Duodenal mucosa (tissue), 2 donors: ENCODE data around the gene WNT1.

Source experiments
- H3K27ac ChIP-seq: one replicate; pipeline ENCODE4 v1.7.0; 2013; ENCODE audit warnings: low read depth, low read length
- H3K27me3 ChIP-seq, 2 donors: one replicate each; pipeline ENCODE4 v1.7.0; 2013; ENCODE audit warnings: low read length in 2 of 2, control low read depth in 1 of 2; ENCODE audit not compliant: insufficient read depth in 2 of 2, control insufficient read depth in 1 of 2
- H3K36me3 ChIP-seq, 2 donors: one replicate each; pipeline ENCODE4 v1.7.0; 2013; ENCODE audit warnings: low read length in 2 of 2, control low read depth in 1 of 2; ENCODE audit not compliant: insufficient read depth in 2 of 2, control insufficient read depth in 1 of 2
- H3K4me1 ChIP-seq, 2 donors: one replicate each; pipeline ENCODE4 v1.7.0; 2013; ENCODE audit warnings: low read length in 2 of 2, control low read depth in 1 of 2; ENCODE audit not compliant: insufficient read depth in 2 of 2, control insufficient read depth in 1 of 2
- H3K4me3 ChIP-seq, 2 donors: one replicate each; pipeline ENCODE4 v1.7.0; 2013; ENCODE audit warnings: low read length in 2 of 2, low read depth in 1 of 2
- H3K9ac ChIP-seq, 2 donors: one replicate each; pipeline ENCODE4 v1.7.0; 2013; ENCODE audit warnings: low read length in 2 of 2, low read depth in 1 of 2
- H3K9me3 ChIP-seq, 2 donors: one replicate each; pipeline ENCODE4 v1.7.0; 2013; ENCODE audit warnings: low read length in 2 of 2, control low read depth in 1 of 2; ENCODE audit not compliant: control insufficient read depth in 1 of 2

WNT1 gene

GRCh38 chr12:48958049-48958388 is 20.1 kb upstream of the WNT1 start:
- no peaks in the 10 kb centered on the region for H3K27me3 ChIP-seq
- H3K27ac ChIP-seq: no peak overlapping the region
- H3K9ac ChIP-seq: peak overlapping the region in 1 of 2 donors; percentile 50
- H3K9me3 ChIP-seq: no peaks in the 10 kb centered on the region
- H3K4me1 ChIP-seq: peaks cover 21% of the 10 kb centered on the region in 2 donors
- no peaks in the 10 kb centered on the region for H3K36me3 ChIP-seq
- peak overlapping the region; percentile 95 to 98 for H3K4me3 ChIP-seq

- Histone ChIP-seq H3K36me3 (no peaks in the 10 kb centered on the region), H3K9me3 (no peaks in the 10 kb centered on the region), H3K9ac (no peak overlapping the region), H3K4me3 (no peak overlapping the region), H3K27me3 (peaks cover 0 to 2% of the 10 kb centered on the region in 2 donors), H3K27ac (no peak overlapping the region), H3K4me1 (peaks cover 13 to 17% of the 10 kb centered on the region in 2 donors)
These were observed 17.3 kb upstream of the WNT1 start for GRCh38 chr12:48960834-48961233.

- H3K4me1 ChIP-seq: peaks cover 8 to 12% of the 10 kb centered on the region in 2 donors
- peaks cover 0 to 5% of the 10 kb centered on the region in 2 donors for H3K27me3 ChIP-seq
- no peak overlapping the region for H3K9ac ChIP-seq
- H3K36me3 ChIP-seq: no peaks in the 10 kb centered on the region
- H3K27ac ChIP-seq: no peak overlapping the region
- H3K9me3 ChIP-seq: no peaks in the 10 kb centered on the region
- no peak overlapping the region for H3K4me3 ChIP-seq
These were observed 16.8 kb upstream of the WNT1 start for GRCh38 chr12:48961331-48961730.

- Histone ChIP-seq H3K4me1 (peaks cover 6 to 8% of the 10 kb centered on the region in 2 donors), H3K9me3 (no peaks in the 10 kb centered on the region), H3K27me3 (peaks cover 0 to 5% of the 10 kb centered on the region in 2 donors), H3K27ac (no peak overlapping the region), H3K9ac (no peak overlapping the region), H3K4me3 (no peak overlapping the region), H3K36me3 (no peaks in the 10 kb centered on the region)
These were observed 16.3 kb upstream of the WNT1 start for GRCh38 chr12:48961801-48962200.

GRCh38 chr12:48965298-48965838 is 12.8 kb upstream of the WNT1 start:
- no peaks in the 10 kb centered on the region for H3K9me3 ChIP-seq
- no peak overlapping the region for H3K9ac ChIP-seq
- peaks cover 11% of the 10 kb centered on the region in 2 donors for H3K4me1 ChIP-seq
- H3K27ac ChIP-seq: no peak overlapping the region
- peaks cover 13 to 26% of the 10 kb centered on the region in 2 donors for H3K27me3 ChIP-seq
- H3K36me3 ChIP-seq: no peaks in the 10 kb centered on the region
- H3K4me3 ChIP-seq: no peak overlapping the region

GRCh38 chr12:48966177-48966895 is 11.8 kb upstream of the WNT1 start:
- Histone ChIP-seq H3K4me3 (no peak overlapping the region), H3K9ac (no peak overlapping the region), H3K9me3 (no peaks in the 10 kb centered on the region), H3K27me3 (peaks cover 22 to 36% of the 10 kb centered on the region in 2 donors), H3K4me1 (peaks cover 20 to 21% of the 10 kb centered on the region in 2 donors), H3K36me3 (no peaks in the 10 kb centered on the region), H3K27ac (no peak overlapping the region)

GRCh38 chr12:48967991-48968390 is 10.1 kb upstream of the WNT1 start:
- Histone ChIP-seq H3K9ac (no peak overlapping the region), H3K9me3 (no peaks in the 10 kb centered on the region), H3K4me1 (peaks cover 21 to 29% of the 10 kb centered on the region in 2 donors), H3K27me3 (peaks cover 37 to 52% of the 10 kb centered on the region in 2 donors), H3K4me3 (no peak overlapping the region), H3K36me3 (no peaks in the 10 kb centered on the region), H3K27ac (no peak overlapping the region)

- Histone ChIP-seq H3K36me3 (no peaks in the 10 kb centered on the region), H3K27ac (no peak overlapping the region), H3K9ac (no peak overlapping the region), H3K27me3 (peaks cover 41 to 56% of the 10 kb centered on the region in 2 donors), H3K9me3 (no peaks in the 10 kb centered on the region), H3K4me3 (no peak overlapping the region), H3K4me1 (peaks cover 21 to 29% of the 10 kb centered on the region in 2 donors)
These were observed 9.7 kb upstream of the WNT1 start for GRCh38 chr12:48968467-48968866.

GRCh38 chr12:48969160-48969771 is 8.9 kb upstream of the WNT1 start:
- H3K27me3 ChIP-seq: peaks cover 49 to 64% of the 10 kb centered on the region in 2 donors
- no peak overlapping the region for H3K27ac ChIP-seq
- H3K4me3 ChIP-seq: no peak overlapping the region
- no peaks in the 10 kb centered on the region for H3K36me3 ChIP-seq
- peaks cover 21 to 29% of the 10 kb centered on the region in 2 donors for H3K4me1 ChIP-seq
- no peak overlapping the region for H3K9ac ChIP-seq
- no peaks in the 10 kb centered on the region for H3K9me3 ChIP-seq
